ENCODE measurements around the gene ADSL.

DNA sequence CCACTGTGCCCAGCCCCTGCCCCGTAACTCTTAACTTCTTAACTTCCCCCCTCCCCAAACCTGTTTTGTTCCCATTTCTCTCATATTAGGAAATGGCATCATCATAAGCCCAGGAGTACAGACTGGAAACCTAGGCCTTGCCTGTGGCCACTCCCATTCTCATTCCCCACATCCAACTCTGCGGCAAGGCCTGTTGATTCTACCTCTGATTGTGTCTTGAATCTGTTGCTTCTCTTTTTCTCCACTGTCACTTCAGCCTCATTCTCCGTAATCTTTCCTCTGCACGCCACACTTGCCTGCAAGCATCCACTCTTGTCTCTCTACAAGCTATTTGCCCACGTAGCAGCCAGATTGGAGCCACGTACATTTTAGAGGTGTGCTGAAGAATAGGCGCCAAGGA lies 49.3 kb downstream of the ADSL start:
- TF ChIP-seq CTCF (IDR thresholded peaks at IDR 0.05; ENCODE audit: low read depth, low read length, missing input control) (no peak), SP1 (IDR thresholded peaks at IDR 0.05) (no peak), ATF3 (IDR thresholded peaks at IDR 0.05) (no peak), EGR1 (IDR thresholded peaks at IDR 0.05; ENCODE audit: low read depth in 2 of 2) (no peak), YY1 (IDR thresholded peaks at IDR 0.05) (no peak), TAF1 (conservative IDR thresholded peaks at IDR 0.05) (no peak), JUND (IDR thresholded peaks at IDR 0.05) (no peak), ZBTB33 (IDR thresholded peaks at IDR 0.05) (no peak), RAD21 (IDR thresholded peaks at IDR 0.05) (no peak), GABPA (IDR thresholded peaks at IDR 0.05 in 1 of 2, conservative IDR thresholded peaks at IDR 0.05 in 1 of 2) (no peak)
- TF ChIP-seq, protein P1, sequence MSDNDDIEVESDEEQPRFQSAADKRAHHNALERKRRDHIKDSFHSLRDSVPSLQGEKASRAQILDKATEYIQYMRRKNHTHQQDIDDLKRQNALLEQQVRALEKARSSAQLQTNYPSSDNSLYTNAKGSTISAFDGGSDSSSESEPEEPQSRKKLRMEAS (IDR thresholded peaks at IDR 0.05) = no peak

Data from liver (tissue), 3 donors.